Stomach smooth muscle (tissue), 2 donors: ENCODE results near the gene SCNN1G.

ENCODE experiments used
- H3K27ac ChIP-seq: one replicate; pipeline ENCODE4 v1.7.0; 2013; ENCODE audit warnings: mild to moderate bottlenecking, low read length, inconsistent platforms
- H3K27me3 ChIP-seq, 2 donors: one replicate each; pipeline ENCODE4 v1.7.0; 2013; ENCODE audit warnings: low read length in 2 of 2; ENCODE audit not compliant: insufficient read depth in 2 of 2, control insufficient read depth in 1 of 2
- H3K36me3 ChIP-seq, 2 donors: one replicate each; pipeline ENCODE4 v1.7.0; 2013; ENCODE audit warnings: low read length in 2 of 2; ENCODE audit not compliant: control insufficient read depth in 2 of 2, insufficient read depth in 2 of 2
- H3K4me1 ChIP-seq: one replicate; pipeline ENCODE4 v1.7.0; 2013; ENCODE audit warnings: low read length; ENCODE audit not compliant: control insufficient read depth, insufficient read depth
- H3K4me3 ChIP-seq, 2 donors: one replicate each; pipeline ENCODE4 v1.7.0; 2013; ENCODE audit warnings: low read length in 2 of 2
- H3K9ac ChIP-seq, 2 donors: one replicate each; pipeline ENCODE4 v1.7.0; 2013; ENCODE audit warnings: low read length in 2 of 2, mild to moderate bottlenecking in 1 of 2
- H3K9me3 ChIP-seq, 2 donors: one replicate each; pipeline ENCODE4 v1.7.0; 2013; ENCODE audit warnings: low read length in 2 of 2; ENCODE audit not compliant: control insufficient read depth in 2 of 2
- donor health status: healthy.
- donor health status: Pancreatic carcinoma.

Gene SCNN1G

DNA sequence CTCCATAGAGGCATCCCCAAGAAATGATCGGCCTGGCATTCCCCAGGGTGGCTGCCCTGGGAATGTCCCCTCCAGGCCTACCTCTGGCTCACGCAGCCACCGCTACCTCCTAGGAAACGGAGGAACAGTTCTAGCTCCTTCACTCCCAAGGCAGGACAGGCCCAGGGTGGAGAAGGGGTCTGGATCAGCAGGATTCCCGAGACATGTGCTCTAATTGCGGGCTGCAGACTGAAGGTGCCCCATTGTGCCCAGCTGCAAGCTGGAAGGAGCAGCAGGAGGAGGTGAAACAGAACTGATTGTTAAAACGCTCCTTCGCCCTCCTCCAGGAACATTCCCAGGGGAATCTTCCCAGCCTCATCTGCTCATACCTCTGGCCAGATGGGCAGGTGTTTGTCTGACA is 40.8 kb downstream of the SCNN1G start:
- H3K36me3 ChIP-seq: no peaks in the 10 kb centered on the region
- no peaks in the 10 kb centered on the region for H3K9me3 ChIP-seq
- H3K27me3 ChIP-seq: peaks cover 0 to 3% of the 10 kb centered on the region in 2 donors
- no peak overlapping the region for H3K9ac ChIP-seq
- no peak overlapping the region for H3K4me3 ChIP-seq
- H3K27ac ChIP-seq: no peak overlapping the region
- H3K4me1 ChIP-seq: no peaks in the 10 kb centered on the region

DNA sequence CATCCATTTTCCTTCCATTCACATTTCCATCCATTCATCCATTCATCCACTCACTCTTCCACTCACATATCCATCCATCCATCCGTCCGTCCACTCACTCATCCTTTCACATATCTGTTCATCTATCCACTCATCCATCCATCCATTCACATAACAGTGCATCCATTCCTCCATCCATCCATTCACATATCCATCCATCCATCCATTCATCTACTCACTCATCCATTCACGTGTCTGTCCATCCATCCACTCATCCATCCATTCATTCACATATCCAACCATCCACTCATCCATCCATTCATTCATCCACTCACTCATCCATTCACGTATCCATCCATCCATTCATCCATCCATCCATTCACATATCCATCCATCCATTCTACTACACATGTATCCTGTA is 42.6 kb downstream of the SCNN1G start:
- H3K9me3 ChIP-seq: no peaks in the 10 kb centered on the region
- H3K9ac ChIP-seq: no peak overlapping the region
- no peak overlapping the region for H3K4me3 ChIP-seq
- no peaks in the 10 kb centered on the region for H3K4me1 ChIP-seq
- H3K27me3 ChIP-seq: no peaks in the 10 kb centered on the region
- H3K36me3 ChIP-seq: no peaks in the 10 kb centered on the region
- no peak overlapping the region for H3K27ac ChIP-seq

DNA sequence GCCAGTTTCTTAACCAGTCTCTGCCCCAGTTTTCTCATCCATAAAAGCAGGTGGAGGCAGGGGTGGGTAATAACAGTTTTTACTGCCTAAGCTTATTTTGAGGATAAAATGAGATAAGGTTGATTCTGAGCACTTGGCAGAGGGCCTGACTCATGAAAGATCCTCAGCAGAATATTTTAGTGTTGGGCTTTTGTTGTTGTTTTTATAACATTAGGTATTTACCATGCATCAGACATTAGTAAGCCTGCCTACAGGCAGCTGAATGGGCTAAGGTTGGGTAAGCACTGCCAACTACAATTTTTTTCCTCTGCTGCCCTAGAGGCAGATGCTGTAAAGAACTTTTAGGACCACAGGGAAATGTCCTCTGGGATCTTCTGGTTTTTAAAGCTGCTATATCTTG is 43.1 kb downstream of the SCNN1G start:
- H3K9me3 ChIP-seq: no peaks in the 10 kb centered on the region
- no peak overlapping the region for H3K27ac ChIP-seq
- no peak overlapping the region for H3K9ac ChIP-seq
- no peaks in the 10 kb centered on the region for H3K27me3 ChIP-seq
- no peak overlapping the region for H3K4me3 ChIP-seq
- no peaks in the 10 kb centered on the region for H3K4me1 ChIP-seq
- no peaks in the 10 kb centered on the region for H3K36me3 ChIP-seq

DNA sequence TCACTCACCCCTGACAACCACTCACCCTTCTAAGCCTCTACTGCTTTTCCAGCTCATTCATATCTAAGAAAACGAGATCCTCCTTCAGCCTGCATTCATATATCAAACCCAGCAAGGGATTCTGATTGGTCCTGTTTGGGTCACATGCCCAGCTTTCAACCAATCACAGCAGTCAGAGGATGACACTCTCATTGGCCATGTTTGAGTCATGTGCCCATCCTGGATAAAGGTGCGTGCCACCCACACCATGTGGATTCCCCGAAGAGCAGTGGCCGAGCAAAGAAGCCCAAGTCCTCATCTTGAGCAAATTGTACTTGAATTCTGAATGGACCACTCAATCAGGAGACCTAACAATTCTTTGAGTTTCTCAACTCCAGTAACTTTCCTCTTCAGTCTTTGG is 45.0 kb downstream of the SCNN1G start:
- H3K27ac ChIP-seq: no peak overlapping the region
- H3K9me3 ChIP-seq: no peaks in the 10 kb centered on the region
- H3K27me3 ChIP-seq: no peaks in the 10 kb centered on the region
- H3K9ac ChIP-seq: no peak overlapping the region
- no peak overlapping the region for H3K4me3 ChIP-seq
- H3K4me1 ChIP-seq: no peaks in the 10 kb centered on the region
- no peaks in the 10 kb centered on the region for H3K36me3 ChIP-seq

DNA sequence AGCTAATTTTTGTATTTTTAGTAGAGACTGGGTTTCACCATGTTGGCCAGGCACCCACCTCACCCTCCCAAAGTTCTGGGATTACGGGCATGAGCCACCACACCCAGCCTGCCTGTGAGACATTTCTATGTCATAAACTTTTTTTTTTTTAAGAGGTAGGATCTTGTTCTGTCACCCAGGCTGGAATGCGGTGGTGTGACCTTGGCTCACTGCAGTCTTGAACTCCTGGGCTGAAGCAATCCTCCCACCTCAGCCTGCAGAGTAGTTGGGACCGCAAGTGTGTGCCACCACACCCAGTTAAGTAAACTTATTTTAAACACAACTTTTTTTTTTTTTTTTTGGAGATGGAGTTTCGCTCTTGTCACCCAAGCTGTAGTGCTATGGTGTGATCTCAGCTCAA is 47.2 kb downstream of the SCNN1G start:
- Histone ChIP-seq H3K4me1 (no peaks in the 10 kb centered on the region), H3K27ac (no peak overlapping the region), H3K9ac (no peak overlapping the region), H3K36me3 (no peaks in the 10 kb centered on the region), H3K4me3 (no peak overlapping the region), H3K9me3 (no peaks in the 10 kb centered on the region), H3K27me3 (no peaks in the 10 kb centered on the region)

DNA sequence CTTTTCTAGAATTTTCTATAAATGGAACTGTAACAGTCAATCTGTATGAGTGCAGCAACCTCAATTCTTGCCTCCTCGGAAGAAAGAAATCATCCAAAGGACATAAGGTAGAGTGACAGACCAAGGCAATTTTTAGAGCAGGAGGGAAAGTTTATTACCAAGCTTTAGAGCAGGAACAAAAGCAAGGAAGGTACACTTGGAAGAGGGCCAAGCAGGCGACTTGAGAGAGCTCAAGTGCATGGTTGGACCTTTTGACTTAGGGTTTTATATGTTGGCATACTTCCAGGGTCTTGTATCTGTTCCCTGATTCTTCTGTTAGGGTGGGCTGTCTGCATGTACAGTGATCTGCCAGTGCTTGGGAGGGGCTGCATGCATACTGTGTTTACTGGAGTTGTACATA is 50.3 kb downstream of the SCNN1G start:
- no peak overlapping the region for H3K27ac ChIP-seq
- no peak overlapping the region for H3K9ac ChIP-seq
- H3K27me3 ChIP-seq: no peaks in the 10 kb centered on the region
- H3K9me3 ChIP-seq: no peaks in the 10 kb centered on the region
- H3K4me1 ChIP-seq: no peaks in the 10 kb centered on the region
- no peak overlapping the region for H3K4me3 ChIP-seq
- no peaks in the 10 kb centered on the region for H3K36me3 ChIP-seq

DNA sequence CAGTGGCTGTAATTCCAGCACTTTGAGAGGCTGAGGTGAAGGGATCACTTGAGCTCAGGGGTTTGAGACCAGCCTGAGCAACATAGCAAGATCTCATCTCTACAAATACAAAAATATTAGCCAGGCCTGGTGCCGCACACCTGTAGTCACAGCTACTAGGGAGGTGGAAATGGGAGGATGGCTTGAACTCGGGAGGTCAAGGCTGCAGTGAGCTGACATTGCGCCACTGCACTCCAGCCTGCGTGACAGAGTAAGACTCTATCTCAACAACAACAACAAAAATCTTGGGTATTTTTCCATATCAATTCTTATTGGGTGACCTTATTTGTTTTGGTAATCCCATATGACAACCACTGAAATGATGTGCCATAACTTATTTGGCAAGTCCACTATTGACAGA is 52.6 kb downstream of the SCNN1G start:
- no peaks in the 10 kb centered on the region for H3K27me3 ChIP-seq
- H3K4me1 ChIP-seq: no peaks in the 10 kb centered on the region
- H3K9ac ChIP-seq: no peak overlapping the region
- H3K27ac ChIP-seq: no peak overlapping the region
- no peaks in the 10 kb centered on the region for H3K36me3 ChIP-seq
- H3K9me3 ChIP-seq: no peaks in the 10 kb centered on the region
- H3K4me3 ChIP-seq: no peak overlapping the region

DNA sequence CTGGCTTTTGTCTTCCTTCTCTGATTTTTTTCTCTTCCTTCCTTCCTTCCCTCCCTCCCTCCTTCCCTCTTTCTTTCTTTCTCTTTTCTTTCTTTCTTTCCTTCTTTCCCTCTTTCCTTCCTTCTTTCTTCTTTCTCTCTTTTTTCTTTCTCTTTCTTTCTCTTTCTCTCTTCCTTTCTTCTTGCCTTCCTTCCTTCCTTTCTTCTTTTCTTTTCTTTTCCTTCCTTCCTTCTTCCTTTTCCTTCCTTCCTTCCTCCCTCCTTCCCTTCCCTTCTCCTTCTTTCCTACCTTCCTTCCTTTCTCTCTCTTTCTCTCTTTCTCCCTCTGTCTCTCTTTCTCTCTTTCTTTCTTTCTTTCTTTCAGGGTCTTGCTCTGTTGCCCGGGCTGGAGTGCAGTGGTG is 54.4 kb downstream of the SCNN1G start:
- H3K9me3 ChIP-seq: no peaks in the 10 kb centered on the region
- H3K36me3 ChIP-seq: no peaks in the 10 kb centered on the region
- H3K27ac ChIP-seq: no peak overlapping the region
- no peaks in the 10 kb centered on the region for H3K27me3 ChIP-seq
- H3K4me1 ChIP-seq: no peaks in the 10 kb centered on the region
- no peak overlapping the region for H3K9ac ChIP-seq
- H3K4me3 ChIP-seq: no peak overlapping the region

DNA sequence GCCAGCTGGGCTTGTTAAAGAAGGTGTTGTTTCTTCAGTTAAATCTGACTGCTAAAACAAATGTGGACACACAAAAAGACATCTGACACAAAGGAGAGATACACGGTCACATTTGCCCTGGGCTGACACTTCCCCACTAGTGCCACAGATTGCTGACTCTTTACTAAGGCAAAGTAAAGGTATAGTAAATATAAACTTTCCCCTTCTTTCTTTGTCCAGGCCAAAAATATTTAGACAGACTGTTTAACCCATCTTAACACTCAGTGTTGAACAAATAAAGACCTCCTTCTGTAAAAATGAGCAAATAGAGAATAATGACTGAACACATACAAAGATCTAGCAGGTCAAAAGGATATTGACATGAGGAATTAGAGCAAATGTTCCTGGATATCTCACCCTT is 58.4 kb downstream of the SCNN1G start:
- Histone ChIP-seq H3K27me3 (no peaks in the 10 kb centered on the region), H3K27ac (no peak overlapping the region), H3K9me3 (peaks cover 2 to 6% of the 10 kb centered on the region in 2 donors)

DNA sequence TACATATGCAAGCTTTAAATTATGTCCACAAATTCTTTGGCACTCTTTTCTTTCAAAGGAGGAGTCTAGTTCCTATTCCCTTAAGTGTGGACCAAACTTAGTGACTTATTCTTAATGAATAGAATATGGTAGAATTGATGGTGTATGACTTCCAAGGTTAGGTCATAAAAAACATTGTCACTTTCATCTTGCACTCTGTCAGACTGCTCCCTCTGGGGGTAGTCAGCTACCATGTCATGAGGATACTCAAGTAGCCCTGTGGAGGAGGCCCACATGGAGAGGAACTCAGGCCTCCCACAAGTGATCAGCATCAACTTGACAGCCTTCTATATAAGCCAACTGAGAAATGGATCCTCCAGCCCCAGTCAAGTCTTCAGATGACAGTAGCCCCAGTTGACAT is 61.6 kb downstream of the SCNN1G start:
- Histone ChIP-seq H3K27ac (no peak overlapping the region), H3K36me3 (no peaks in the 10 kb centered on the region), H3K27me3 (no peaks in the 10 kb centered on the region), H3K4me1 (no peaks in the 10 kb centered on the region), H3K9ac (no peak overlapping the region), H3K9me3 (peaks cover 2 to 6% of the 10 kb centered on the region in 2 donors), H3K4me3 (no peak overlapping the region)

More for the DNA sequence above, 58.4 kb downstream of the SCNN1G start:
- Histone ChIP-seq H3K36me3 (no peaks in the 10 kb centered on the region), H3K4me3 (no peak overlapping the region), H3K4me1 (no peaks in the 10 kb centered on the region), H3K9ac (no peak overlapping the region)

DNA sequence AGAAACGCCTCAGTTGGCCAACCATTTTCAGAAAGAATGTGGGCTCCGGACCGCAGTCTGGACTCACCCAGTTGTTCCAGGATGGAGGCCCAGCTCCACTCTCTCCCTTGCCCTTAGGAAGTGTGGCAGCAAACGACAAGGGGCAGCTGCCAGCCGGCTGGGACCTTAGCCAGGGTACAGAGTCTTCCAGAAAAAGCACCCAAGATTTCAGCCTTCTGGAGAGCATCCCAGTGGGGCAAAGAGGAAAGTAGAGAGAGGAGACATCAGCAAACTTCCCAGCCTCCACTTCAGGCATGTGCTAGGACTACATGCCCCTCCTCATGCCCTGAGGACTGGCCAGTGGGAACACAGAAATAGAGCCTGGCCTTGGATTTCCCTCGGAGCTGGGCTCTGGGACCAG is 62.7 kb downstream of the SCNN1G start:
- Histone ChIP-seq H3K9ac (no peak overlapping the region), H3K4me3 (no peak overlapping the region), H3K27me3 (no peaks in the 10 kb centered on the region), H3K27ac (no peak overlapping the region), H3K4me1 (no peaks in the 10 kb centered on the region), H3K36me3 (no peaks in the 10 kb centered on the region), H3K9me3 (peaks cover 2 to 6% of the 10 kb centered on the region in 2 donors)
